Muscle layer of duodenum (tissue), 2 donors: ENCODE results near the gene MRPL39.

ENCODE experiments used
- H3K27ac ChIP-seq: one replicate; pipeline ENCODE4 v1.7.0; 2013; ENCODE audit warnings: mild to moderate bottlenecking, low read length
- H3K27me3 ChIP-seq: one replicate; pipeline ENCODE4 v1.7.0; 2013; ENCODE audit warnings: low read depth, mild to moderate bottlenecking, control low read depth, low read length
- H3K36me3 ChIP-seq, 2 donors: one replicate each; pipeline ENCODE4 v1.7.0; 2013; ENCODE audit warnings: low read length in 2 of 2, control low read depth in 1 of 2, mild to moderate bottlenecking in 1 of 2; ENCODE audit not compliant: insufficient read depth in 2 of 2, control insufficient read depth in 1 of 2
- H3K4me1 ChIP-seq, 2 donors: one replicate each; pipeline ENCODE4 v1.7.0; 2013; ENCODE audit warnings: low read length in 2 of 2, mild to moderate bottlenecking in 2 of 2, control low read depth in 1 of 2, moderate library complexity in 1 of 2; ENCODE audit not compliant: insufficient read depth in 2 of 2, control insufficient read depth in 1 of 2
- H3K4me3 ChIP-seq, 2 donors: one replicate each; pipeline ENCODE4 v1.7.0; 2013; ENCODE audit warnings: low read length in 2 of 2, low read depth in 1 of 2, mild to moderate bottlenecking in 1 of 2
- H3K9me3 ChIP-seq, 2 donors: one replicate each; pipeline ENCODE4 v1.7.0; 2013; ENCODE audit warnings: low read length in 2 of 2, control low read depth in 1 of 2, mild to moderate bottlenecking in 1 of 2; ENCODE audit not compliant: control insufficient read depth in 1 of 2
- donor health status: healthy.

The MRPL39 gene

DNA sequence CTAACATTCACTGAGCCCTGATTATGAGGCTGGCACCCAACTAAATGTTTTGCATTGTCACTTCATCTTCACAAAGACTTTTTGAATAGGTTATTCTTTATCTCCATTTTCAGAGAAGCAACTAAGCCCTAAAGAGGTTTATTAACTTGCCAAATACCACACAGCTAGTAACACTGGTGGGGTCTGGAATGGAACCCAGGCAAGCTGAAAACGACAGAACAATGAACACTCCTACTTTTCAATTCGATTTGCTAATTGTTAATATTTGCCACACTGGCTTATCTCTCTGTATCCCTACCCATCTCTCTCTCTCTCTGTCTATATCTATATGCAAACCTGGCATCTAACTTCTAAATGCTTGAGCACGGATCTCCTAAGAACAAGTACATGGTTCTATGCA is 40.6 kb downstream of the MRPL39 start:
- peaks cover 0 to 16% of the 10 kb centered on the region in 2 donors for H3K4me1 ChIP-seq
- H3K9me3 ChIP-seq: no peaks in the 10 kb centered on the region
- peaks cover 3 to 4% of the 10 kb centered on the region in 2 donors for H3K36me3 ChIP-seq
- no peak overlapping the region for H3K4me3 ChIP-seq
- H3K27me3 ChIP-seq: no peaks in the 10 kb centered on the region
- H3K27ac ChIP-seq: no peak overlapping the region

DNA sequence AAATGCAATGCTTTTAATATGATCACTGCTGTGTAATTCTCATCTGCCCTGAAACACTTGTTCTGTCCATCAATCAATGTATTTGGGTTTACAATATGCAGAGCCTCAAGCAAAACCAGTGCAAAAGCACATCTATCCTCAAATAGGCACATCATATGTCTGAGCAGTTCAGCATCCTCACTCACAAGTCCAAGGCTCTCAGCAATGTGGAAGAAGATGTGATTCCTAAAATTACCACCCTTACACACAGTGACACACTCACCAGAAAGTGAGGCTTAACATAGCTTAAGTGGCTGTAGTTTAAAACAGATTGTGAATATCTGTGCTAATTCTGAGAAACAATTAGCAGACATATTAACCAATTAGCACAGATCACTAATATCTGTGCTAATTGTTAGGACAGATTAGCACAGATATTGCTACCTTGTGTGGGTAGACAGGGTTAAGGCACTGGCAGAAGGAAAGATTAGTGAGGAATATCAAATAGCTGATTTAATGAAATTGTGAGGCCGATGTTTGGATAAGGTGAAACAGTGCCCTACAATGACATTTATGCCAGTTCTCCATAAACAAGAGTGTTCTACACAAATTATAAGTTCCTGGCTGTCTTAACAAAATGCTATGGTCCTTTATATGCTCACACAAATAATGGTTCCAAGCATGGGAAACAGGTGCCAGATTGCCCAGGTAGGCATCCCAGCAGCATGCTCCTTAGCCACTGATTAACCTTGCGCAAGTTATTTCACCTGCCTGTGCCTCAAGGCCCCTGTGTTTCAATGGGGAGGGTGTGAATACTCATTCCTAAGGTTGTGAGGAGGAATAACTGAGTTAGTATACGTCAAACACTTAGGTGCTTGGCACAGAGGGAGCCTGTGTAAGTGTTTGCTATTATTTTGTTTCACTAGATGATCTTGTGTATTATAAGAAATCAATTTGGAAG is 41.7 kb downstream of the MRPL39 start:
- H3K27ac ChIP-seq: no peak overlapping the region
- H3K36me3 ChIP-seq: peaks cover 3 to 4% of the 10 kb centered on the region in 2 donors
- no peaks in the 10 kb centered on the region for H3K9me3 ChIP-seq
- H3K27me3 ChIP-seq: no peaks in the 10 kb centered on the region
- no peak overlapping the region for H3K4me3 ChIP-seq
- peaks cover 0 to 16% of the 10 kb centered on the region in 2 donors for H3K4me1 ChIP-seq

DNA sequence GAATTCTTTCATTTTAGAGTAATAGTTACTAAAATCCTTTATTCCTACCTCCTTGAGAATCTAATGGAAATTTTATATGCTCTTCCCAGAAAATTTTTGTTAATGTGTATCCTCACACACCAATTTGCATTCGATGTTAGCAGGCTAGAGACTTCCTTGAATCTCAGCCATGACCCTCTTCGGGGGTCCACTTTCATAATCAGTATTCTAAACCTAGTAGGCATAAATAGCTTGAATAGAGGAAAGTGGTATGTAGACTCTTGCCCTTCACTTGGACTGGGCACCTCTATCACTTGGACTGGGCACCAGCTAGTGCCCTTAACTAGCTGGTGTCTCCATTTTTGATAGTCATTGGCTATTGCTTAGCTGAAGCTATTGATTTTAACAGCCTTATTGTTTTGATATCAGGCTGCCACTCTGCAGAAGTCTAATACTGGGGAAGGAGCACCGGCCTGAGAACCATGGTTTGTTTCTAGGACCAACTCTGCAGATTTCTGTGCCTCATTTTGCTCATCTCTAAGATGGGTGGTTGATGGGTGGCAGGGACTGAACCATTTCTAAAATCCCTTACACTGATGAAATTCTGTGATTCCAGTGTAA is 42.8 kb downstream of the MRPL39 start:
- Histone ChIP-seq H3K4me3 (no peak overlapping the region), H3K4me1 (peaks cover 0 to 16% of the 10 kb centered on the region in 2 donors), H3K27me3 (no peaks in the 10 kb centered on the region), H3K27ac (no peak overlapping the region), H3K36me3 (peaks cover 3 to 4% of the 10 kb centered on the region in 2 donors), H3K9me3 (no peaks in the 10 kb centered on the region)

- peak overlapping the region in 1 of 2 donors; percentile 75 for H3K4me3 ChIP-seq
Measured at GRCh38 chr21:25563361-25564116, 43.7 kb downstream of the MRPL39 start.

GRCh38 chr21:25562660-25563059 is 44.6 kb downstream of the MRPL39 start:
- Histone ChIP-seq H3K4me1 (peaks cover 0 to 8% of the 10 kb centered on the region in 2 donors), H3K27ac (peak overlapping the region; percentile 8), H3K4me3 (peak overlapping the region; percentile 66 to 75), H3K27me3 (no peaks in the 10 kb centered on the region), H3K36me3 (peaks cover 3 to 4% of the 10 kb centered on the region in 2 donors), H3K9me3 (no peaks in the 10 kb centered on the region)

More at GRCh38 chr21:25563361-25564116, 43.7 kb downstream of the MRPL39 start:
- Histone ChIP-seq H3K4me1 (peaks cover 0 to 13% of the 10 kb centered on the region in 2 donors), H3K36me3 (peaks cover 3 to 4% of the 10 kb centered on the region in 2 donors), H3K9me3 (no peaks in the 10 kb centered on the region), H3K27me3 (no peaks in the 10 kb centered on the region), H3K27ac (no peak overlapping the region)

DNA sequence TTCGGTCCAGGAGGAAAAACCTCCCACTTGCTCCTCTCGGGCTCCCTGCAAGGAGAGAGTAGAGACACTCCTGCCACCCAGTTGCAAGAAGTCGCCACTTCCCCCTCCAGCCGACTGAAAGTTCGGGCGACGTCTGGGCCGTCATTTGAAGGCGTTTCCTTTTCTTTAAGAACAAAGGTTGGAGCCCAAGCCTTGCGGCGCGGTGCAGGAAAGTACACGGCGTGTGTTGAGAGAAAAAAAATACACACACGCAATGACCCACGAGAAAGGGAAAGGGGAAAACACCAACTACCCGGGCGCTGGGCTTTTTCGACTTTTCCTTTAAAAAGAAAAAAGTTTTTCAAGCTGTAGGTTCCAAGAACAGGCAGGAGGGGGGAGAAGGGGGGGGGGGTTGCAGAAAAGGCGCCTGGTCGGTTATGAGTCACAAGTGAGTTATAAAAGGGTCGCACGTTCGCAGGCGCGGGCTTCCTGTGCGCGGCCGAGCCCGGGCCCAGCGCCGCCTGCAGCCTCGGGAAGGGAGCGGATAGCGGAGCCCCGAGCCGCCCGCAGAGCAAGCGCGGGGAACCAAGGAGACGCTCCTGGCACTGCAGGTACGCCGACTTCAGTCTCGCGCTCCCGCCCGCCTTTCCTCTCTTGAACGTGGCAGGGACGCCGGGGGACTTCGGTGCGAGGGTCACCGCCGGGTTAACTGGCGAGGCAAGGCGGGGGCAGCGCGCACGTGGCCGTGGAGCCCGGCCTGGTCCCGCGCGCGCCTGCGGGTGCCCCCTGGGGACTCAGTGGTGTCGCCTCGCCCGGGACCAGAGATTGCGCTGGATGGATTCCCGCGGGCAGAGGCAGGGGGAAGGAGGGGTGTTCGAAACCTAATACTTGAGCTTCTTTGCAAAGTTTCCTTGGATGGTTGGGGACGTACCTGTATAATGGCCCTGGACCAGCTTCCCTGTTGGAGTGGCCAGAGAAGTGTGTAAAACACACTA is 45.3 kb downstream of the MRPL39 start:
- peak overlapping the region; percentile 36 for H3K27ac ChIP-seq
- peaks cover 3 to 4% of the 10 kb centered on the region in 2 donors for H3K36me3 ChIP-seq
- H3K27me3 ChIP-seq: no peaks in the 10 kb centered on the region
- peak overlapping the region; percentile 66 to 75 for H3K4me3 ChIP-seq
- H3K4me1 ChIP-seq: peaks cover 0 to 8% of the 10 kb centered on the region in 2 donors
- no peaks in the 10 kb centered on the region for H3K9me3 ChIP-seq

- H3K36me3 ChIP-seq: peaks cover 0 to 3% of the 10 kb centered on the region in 2 donors
- H3K27ac ChIP-seq: no peak overlapping the region
- H3K27me3 ChIP-seq: no peaks in the 10 kb centered on the region
- peak overlapping the region in 1 of 2 donors; percentile 75 for H3K4me3 ChIP-seq
- H3K4me1 ChIP-seq: peaks cover 0 to 8% of the 10 kb centered on the region in 2 donors
- no peaks in the 10 kb centered on the region for H3K9me3 ChIP-seq
Measured at GRCh38 chr21:25560891-25561290, 46.4 kb downstream of the MRPL39 start.

DNA sequence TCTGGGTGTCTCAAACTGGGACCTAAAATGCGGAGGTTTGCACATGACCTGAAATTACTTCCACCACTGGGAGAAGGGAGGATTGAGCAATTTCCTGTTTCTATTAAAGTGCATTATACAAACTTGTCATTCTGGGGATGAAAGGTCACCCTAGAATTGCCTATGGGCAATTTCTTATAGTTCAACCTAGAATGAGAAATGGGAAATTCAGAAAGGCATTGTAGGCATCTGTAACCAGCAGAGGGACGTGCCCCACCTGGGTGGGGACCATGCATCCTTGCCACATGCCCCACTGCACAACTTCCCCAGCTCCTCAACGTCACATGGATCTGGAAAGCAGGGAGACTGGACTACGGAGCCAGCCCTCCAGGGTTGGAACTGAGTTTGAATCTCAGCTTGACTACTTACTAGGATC is 47.0 kb downstream of the MRPL39 start:
- H3K27ac ChIP-seq: no peak overlapping the region
- H3K4me3 ChIP-seq: no peak overlapping the region
- H3K4me1 ChIP-seq: peaks cover 0 to 8% of the 10 kb centered on the region in 2 donors
- H3K9me3 ChIP-seq: no peaks in the 10 kb centered on the region
- peaks cover 0 to 2% of the 10 kb centered on the region in 2 donors for H3K36me3 ChIP-seq
- no peaks in the 10 kb centered on the region for H3K27me3 ChIP-seq

DNA sequence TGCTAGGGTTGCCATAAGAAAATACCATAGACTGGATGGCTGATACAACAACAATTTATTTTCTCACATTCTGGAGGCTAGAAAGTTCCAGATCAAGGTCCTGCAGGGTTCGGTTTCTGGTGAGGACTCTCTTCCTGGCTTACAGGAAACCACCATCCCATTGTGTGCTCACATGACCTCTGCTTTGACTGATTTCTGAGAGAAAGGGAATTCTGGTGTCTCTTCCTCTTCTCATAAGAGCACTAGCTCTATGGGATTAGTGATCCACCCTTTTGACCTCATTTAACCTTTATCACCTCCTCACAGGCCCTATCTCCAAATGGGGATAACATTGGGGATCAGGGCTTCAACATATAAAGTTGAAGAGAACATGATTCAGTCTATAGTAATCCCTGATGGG is 47.5 kb downstream of the MRPL39 start:
- H3K36me3 ChIP-seq: no peaks in the 10 kb centered on the region
- H3K27me3 ChIP-seq: no peaks in the 10 kb centered on the region
- no peak overlapping the region for H3K27ac ChIP-seq
- H3K4me1 ChIP-seq: peaks cover 0 to 8% of the 10 kb centered on the region in 2 donors
- H3K4me3 ChIP-seq: no peak overlapping the region
- no peaks in the 10 kb centered on the region for H3K9me3 ChIP-seq

DNA sequence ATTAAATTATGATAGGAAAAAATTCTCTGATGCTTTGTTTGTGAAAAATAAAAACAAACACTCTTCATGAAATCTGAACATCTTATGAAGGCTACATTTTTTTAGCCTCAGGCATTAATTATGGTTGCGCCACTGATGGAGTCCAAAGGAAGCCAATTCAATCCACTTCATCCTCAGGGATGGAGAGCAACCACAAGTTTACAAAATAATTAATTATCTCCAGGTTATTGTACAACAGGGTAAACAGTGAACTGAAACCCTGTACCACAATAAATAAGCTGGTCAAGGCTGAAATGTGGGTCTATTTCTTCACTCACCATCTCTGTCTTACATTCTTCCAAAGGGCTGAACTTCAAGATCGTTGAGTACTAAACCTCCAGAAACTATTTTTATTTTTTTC is 49.2 kb downstream of the MRPL39 start:
- Histone ChIP-seq H3K9me3 (no peaks in the 10 kb centered on the region), H3K36me3 (no peaks in the 10 kb centered on the region), H3K27ac (no peak overlapping the region), H3K4me3 (no peak overlapping the region), H3K27me3 (no peaks in the 10 kb centered on the region), H3K4me1 (peaks cover 0 to 8% of the 10 kb centered on the region in 2 donors)
